ENCODE data around the gene PLXNB3.

The PLXNB3 gene

GRCh38 chrX:153762626-153763173 lies 1.3 kb upstream of the PLXNB3 start:
- DNase-seq: no peak

- DNase-seq: no peak
Measured at GRCh38 chrX:153763298-153763932, 634 bp upstream of the PLXNB3 start.

GRCh38 chrX:153764786-153765137 lies 713 bp downstream of the PLXNB3 start:
- DNase-seq: no peak

- no peak for DNase-seq
Measured at GRCh38 chrX:153765138-153766079, 1.4 kb downstream of the PLXNB3 start.

GRCh38 chrX:153766098-153766817 lies 2.2 kb downstream of the PLXNB3 start:
- no peak for DNase-seq

GRCh38 chrX:153766871-153767673 lies 3.0 kb downstream of the PLXNB3 start:
- DNase-seq: no peak

- DNase-seq: no peak
Measured at GRCh38 chrX:153767674-153768055, 3.6 kb downstream of the PLXNB3 start.

GRCh38 chrX:153768311-153769157 lies 4.5 kb downstream of the PLXNB3 start:
- DNase-seq: no peak

GRCh38 chrX:153769158-153769864 lies 5.3 kb downstream of the PLXNB3 start:
- DNase-seq: no peak

GRCh38 chrX:153769865-153770600 lies 6.0 kb downstream of the PLXNB3 start:
- DNase-seq: no peak

- DNase-seq: no peak
Measured at GRCh38 chrX:153770601-153771414, 6.8 kb downstream of the PLXNB3 start.

- DNase-seq: no peak
Measured at GRCh38 chrX:153771415-153772315, 7.6 kb downstream of the PLXNB3 start.

- no peak for DNase-seq
Measured at GRCh38 chrX:153772316-153773217, 8.5 kb downstream of the PLXNB3 start.

GRCh38 chrX:153773218-153773611 lies 9.2 kb downstream of the PLXNB3 start:
- no peak for DNase-seq

GRCh38 chrX:153773741-153774575 lies 9.9 kb downstream of the PLXNB3 start:
- DNase-seq: no peak
